Urothelium cell line (cell line): ENCODE data around the gene CALML3.

ENCODE experiments used
- DNase-seq: peaks from one replicate; pipeline ENCODE4 v3.0.0; 2011; ENCODE audit warnings: low spot score, mixed read lengths
- FAIRE-seq: peaks from 2 replicates; lab custom pipeline; 2011; peaks lifted over from hg19 to GRCh38; lab: Jason Lieb, UNC

CALML3 gene

DNA sequence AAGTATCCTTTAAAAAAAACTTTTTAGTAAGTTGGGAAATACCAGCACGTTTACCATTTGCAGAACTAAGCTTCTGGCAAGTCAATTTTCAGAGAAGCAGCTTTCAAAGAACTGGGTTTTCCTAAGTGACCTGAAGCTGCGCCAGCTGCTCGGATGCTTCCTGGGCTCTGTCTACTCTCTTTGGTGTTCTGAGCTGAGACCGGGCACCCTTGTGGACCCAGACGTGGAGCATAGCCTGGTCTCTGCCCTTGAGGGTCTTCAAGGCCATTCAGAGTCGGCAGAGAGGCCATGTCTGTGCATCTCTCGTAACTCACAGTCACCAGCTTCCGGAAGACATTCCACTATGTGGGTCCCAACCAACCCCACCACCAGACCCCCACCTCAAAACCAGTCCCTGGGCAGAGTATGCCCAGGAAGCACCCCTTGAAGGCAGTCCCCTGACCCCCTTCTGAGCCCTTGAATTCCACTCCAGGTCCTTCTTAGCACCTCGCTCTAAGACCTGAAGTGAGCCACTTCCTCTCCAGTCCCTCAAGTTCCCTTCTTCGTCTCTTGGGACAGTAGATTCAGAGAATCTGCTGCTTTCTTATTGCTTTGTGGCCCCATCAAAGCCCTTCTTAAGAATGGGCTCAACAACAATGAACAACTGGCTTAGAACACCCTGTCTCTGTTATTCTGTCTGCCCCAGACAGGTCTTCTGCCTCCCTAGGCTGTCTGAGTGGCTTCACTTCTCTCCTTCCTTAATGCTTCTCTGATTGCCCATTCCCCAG, 33.9 kb upstream of the CALML3 start:
- DNase-seq, result no peak
- FAIRE-seq, result no peak

DNA sequence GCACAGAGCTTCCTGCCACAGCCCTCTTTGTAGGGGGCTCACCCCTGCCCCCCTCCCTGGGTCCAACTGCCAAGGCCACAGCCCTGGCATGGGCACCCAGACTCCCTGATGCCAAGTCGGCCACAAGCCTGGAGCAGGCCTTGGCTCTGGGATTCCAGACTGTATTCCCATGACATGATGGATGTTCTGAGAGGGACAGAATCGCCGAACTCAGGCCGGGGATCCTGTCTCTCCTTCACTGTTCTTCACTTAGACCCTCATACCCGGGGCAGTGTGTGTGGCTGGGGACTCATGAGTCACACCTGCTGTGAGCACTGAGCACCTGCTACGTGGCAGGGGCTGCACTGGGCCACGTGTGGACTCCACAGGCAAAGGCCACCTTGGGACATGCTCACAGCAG, 33.3 kb upstream of the CALML3 start:
- DNase-seq (no peak), FAIRE-seq (no peak)

DNA sequence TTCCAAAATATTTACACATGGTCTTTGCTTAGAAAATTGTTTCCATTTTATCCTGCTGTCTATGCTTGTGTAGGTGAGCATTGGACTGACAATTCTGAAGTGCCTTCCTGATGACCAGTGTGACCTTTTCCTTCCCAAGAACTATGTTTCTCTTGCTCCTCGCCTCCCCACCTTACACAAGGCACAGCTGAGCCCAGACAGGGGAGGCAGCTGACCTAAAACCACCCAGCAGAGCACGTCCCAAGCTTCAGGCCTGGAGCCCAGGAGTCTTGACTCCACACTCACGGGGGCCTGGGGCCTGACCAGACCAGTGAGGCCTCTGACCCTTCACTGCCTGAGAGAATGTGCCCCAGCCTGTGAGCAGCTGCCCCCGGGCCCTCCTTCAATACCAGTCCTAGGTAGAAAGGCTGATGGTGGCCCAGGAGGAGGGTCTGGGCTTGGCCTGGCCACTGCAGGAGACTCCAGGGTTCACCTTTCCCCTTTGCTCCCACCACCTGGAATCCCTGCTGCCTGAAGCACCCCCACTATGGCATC, 32.4 kb upstream of the CALML3 start:
- DNase-seq (no peak), FAIRE-seq (no peak)

DNA sequence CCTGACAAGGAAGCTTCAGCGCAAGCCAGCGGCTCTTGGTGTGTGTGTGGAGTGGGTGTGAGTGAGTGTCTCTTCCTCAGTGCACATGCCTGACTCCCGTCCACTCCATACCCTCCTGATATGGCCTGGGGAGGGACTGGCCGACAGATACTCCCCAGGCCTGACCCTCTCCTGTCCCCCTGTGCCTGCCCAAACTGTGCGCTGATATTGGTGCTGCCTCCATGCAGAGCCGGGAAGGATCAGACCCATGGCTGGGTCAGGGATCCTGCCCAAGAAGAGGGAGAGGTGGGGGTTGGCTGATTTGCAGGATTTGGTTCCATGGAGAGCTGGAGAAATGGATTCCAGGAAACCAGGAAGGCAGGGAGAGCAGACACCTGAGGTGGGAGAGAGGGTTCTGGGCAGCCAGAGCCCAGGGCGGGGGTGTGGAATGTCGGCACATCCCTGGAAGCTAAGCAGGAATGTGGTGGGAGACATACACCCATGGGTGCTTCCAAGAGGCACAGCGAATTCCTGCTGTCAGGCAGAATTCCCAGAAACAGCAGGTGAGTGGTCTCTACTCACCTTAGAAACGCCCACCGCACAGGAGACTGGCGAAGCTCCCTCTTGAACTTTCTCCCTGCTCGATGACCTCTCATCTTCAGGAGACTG, 31.7 kb upstream of the CALML3 start:
- DNase-seq (no peak), FAIRE-seq (no peak)

DNA sequence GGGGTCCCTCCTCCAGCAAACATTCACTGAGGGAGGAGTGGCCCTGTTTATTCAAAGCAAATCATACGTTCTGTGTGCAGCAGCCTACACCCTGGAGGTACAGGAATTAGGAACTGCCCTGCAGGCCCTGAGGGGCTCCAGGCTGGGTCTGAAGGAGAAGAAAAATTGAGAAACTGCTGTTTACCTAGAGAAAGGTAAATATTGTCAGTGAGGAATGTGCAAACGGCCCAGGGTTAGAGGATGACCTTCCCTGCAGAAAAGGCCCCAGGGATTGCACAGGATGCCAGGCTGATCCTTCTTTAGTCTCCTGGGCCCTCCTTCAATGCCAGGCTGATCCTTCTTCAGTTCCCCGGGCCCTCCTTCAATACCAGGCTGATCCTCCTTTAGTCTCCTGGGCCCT, 31.1 kb upstream of the CALML3 start:
- FAIRE-seq, result no peak
- DNase-seq, result no peak

DNA sequence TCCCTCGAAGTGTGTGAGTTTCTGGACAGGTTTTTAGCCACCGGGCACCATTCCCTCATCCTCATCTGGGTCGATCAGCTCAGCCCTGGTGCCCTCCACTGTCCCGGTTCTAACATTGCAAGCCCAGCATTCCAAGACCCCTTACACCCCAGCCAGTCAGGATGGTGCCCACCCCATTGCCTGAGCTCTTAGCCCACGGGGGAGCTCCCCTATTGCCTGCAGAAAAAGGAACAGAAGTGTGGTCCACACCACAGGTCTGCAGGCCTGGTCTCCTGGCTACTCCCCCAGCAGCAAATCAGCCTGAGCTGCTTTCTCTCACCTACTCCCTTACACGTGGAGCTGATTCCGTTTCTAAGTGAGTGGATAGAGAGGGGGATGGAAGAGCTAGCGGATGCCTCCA, 30.1 kb upstream of the CALML3 start:
- DNase-seq (no peak), FAIRE-seq (no peak)

DNA sequence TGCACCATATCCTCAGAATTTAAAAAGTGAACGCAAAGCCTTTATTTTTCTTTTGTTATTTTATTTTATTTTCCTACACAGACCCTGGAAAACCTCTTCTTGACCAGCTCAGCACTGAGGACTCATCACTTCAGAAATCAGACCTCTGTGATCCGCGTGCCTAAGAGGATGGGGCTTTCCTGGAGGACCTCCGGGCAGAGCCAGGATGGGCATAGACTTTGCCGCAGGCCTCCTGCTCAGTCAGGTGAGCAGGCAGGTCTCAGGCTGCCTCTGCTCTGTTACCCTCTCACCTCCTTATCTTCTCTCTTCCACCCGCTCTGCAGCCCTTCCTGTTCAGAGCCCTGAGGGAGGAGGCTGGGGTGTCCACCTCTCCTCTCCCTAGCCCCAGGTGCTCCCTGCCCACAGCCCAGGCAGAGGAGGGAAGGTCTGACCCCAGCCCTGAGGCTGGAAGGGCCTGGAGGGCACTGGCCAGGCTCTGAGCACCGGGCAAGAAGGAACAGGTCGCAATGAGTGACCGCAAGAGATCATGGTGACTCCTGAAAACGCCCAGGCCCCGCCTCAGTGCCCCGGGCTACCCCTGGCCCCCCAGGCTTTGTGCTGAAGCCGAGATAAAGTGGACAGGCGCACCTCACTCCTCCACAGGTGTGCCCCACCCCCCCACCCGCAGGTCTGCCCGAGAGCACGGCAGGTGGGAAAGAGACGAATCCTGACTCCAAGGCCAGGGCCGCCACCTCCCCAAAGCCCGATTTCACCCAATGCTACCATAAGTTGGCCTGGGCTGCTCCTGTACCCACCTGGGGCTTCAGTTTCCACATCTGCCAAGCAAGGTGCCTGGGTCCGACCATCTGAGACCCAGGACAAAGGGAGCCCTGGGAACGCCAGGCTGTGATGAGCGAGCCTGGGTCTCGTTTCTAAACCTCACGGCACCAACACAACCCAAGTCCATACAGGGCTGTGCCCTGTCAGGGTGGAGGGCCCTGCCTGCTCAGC, 28.2 kb upstream of the CALML3 start:
- no peak for DNase-seq
- FAIRE-seq, result no peak

DNA sequence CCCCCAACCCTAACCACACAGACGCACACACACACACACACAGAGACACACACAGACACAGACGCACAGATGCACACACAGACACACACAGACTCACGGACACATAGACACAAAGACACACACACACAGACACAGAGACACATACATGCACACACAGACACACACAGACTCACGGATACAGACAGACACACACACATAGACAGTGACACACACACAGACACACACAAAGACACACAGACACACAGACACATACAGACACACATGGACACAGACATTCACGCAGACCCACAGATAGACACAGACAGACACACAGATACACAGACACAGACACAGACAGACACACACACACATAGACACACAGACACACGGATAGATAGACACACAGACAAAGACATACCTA, 27.5 kb upstream of the CALML3 start:
- DNase-seq (no peak), FAIRE-seq (no peak)

DNA sequence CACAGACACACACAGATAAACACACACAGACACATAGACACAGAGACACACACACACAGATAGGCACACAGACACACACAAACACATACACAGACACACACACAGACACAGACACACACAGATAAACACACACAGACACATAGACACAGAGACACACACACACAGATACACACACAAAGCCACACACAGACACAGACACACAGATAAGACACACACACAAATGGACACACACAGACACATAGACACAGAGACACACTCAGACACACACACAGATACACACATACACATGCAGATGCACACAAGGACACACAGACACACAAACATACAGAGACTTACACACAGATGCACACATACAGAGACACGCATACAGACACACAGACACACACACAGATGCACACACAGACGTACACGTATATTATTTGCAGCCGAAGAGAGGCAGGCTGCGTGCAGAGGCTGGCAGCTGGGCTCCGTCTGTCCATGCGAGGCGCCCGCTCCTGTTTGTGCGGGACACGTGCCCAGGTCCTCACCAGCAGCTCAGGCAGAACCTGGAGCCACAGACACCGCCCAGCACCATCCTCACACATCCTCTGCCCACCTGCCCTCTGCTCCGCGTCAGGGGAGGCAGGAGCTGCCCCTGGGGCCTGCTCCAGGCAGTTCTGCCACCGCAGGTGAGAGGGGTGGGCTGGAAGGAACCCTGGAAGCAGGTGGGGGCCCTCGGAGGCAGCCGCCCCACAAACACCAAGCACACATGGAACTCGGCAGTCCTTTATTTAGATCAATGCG, 26.6 kb upstream of the CALML3 start:
- FAIRE-seq, result no peak
- no peak for DNase-seq

DNA sequence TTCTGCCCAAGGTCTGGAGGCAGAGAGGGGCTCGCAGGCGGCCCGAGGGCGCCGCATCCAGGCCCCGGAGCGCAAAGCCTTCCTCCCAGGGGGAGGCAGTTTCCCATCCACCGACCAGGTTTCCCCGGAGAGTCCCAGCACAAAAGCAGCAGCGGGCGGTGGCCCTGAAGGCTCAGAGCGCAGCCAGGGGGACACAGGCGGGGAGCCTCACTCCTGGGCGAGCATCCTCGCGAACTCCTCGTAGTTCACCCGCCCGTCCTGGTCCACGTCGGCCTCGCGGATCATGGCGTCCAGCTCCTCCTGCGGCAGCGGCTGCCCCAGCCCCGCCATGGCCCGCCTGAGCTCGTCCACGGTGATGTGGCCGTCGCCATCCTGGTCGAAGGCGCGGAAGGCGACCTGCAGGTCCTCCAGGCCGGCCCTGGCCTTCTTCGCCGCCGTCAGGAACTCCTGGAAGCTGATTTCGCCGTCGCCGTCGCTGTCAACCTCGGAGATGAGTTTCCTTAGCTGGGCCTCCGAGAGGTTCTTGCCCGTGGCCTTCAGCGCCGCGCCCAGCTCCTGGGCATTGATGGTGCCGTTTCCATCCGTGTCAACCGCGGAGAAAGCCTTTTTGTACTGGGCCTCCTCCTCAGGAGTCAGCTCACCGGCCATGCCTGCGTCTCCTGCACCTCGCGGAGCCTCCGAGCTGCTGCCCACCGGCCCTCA, 25.8 kb upstream of the CALML3 start:
- FAIRE-seq, result no peak
- no peak for DNase-seq

DNA sequence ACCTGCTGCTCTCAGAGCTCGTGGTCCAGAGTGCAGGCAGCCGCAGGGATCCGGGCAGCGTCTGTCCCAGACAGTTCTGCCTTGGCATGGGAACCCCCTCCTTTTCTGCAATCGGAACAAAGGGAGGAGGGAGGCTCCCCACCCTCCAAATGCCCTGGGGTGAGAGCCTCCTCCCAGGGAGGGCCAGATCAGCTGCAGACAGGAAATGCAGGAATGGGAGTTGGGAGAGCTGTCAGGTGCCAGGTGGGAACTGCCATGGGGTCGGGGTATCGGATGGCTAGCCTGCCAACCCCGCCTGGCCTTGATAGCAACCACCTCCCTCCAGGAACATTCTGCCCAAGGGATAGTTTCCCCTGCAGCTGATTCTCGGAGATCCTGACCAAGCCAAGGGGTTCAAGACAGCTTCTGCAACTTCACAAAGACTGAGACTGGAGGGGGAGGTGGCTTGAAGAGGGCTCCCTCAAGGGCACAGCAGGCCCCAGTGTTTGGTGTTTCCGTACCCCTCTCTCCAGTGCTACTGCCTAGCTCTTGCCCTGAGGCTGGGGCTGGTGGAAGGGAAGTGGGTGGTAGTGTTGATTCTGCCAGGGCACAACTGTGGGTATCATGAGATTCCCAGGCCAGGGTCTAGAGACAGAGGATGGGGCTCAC, 25.1 kb upstream of the CALML3 start, which contains the start of gene CALML5:
Gene CALML5, minus strand, starts transcription at position 78 of the 648 bp plus-strand sequence. CDS start 132 bp downstream, outside the sequence.
- DNase-seq (no peak), FAIRE-seq (no peak)

DNA sequence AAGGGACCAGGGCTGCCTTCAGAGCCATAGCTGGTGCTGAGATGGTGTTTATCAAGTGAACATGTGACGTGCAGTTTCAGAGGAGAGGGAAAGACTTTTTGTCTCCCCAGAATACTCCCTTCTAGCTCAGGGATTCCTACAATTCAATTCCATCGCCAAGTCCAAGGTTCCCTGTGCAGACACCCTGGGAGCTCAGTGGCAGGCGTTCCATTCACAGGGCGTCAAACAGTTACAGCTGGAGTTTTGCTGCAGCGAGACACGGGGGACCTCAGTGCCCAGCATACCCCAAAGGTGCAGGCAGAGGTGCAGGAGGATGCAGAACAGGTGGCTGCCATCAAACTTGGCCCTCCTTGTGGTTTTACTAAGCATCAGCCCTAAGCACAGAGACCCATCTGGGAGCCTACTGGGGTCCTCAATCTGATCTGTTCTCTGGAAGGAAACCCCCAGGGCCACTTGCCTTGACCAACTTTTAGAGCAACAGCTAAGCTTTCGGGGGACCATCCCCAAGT, 24.5 kb upstream of the CALML3 start:
- DNase-seq (no peak), FAIRE-seq (no peak)

DNA sequence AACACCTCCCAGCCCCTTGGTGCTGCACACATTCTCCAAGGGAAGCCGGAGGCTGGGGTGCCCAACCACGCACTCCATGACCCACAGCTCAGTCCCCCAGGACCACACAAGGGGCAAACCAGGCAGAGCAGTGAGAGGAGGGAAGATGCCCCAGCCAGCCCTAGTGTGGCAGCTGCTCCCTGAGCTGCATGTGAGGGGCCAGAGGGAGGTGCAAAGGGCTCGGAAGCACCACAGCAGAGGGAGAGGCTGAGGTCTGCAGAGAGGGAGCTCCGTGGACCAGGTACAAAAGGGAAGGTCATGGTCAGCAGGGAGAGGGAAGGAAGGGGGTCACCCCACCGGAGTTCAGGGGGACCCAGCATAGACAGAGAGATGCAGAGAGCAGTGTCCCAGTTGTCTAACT, 23.9 kb upstream of the CALML3 start:
- DNase-seq (no peak), FAIRE-seq (no peak)

DNA sequence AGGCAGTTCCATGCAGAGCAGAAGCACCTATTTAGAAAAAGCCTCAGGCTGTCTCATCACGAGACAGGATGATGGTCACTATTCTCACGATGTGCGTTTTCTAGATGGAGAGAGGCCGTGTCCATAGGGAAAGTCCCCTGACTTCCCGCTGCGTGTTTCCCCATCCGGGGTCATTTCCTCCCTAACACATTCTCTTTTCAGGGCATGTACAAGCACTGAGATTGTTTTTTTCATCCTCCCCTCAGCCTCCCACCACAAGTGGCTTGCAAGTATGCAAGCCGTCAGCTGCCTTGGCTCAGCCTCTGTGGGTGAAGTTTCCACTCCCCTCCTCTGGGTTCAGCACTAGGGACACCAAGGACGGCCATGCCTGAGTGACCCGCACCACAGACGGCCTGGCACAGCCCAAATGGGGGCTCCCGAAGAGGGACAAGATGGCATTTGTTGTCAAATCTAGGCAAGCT, 22.7 kb upstream of the CALML3 start:
- DNase-seq, result no peak
- no peak for FAIRE-seq

DNA sequence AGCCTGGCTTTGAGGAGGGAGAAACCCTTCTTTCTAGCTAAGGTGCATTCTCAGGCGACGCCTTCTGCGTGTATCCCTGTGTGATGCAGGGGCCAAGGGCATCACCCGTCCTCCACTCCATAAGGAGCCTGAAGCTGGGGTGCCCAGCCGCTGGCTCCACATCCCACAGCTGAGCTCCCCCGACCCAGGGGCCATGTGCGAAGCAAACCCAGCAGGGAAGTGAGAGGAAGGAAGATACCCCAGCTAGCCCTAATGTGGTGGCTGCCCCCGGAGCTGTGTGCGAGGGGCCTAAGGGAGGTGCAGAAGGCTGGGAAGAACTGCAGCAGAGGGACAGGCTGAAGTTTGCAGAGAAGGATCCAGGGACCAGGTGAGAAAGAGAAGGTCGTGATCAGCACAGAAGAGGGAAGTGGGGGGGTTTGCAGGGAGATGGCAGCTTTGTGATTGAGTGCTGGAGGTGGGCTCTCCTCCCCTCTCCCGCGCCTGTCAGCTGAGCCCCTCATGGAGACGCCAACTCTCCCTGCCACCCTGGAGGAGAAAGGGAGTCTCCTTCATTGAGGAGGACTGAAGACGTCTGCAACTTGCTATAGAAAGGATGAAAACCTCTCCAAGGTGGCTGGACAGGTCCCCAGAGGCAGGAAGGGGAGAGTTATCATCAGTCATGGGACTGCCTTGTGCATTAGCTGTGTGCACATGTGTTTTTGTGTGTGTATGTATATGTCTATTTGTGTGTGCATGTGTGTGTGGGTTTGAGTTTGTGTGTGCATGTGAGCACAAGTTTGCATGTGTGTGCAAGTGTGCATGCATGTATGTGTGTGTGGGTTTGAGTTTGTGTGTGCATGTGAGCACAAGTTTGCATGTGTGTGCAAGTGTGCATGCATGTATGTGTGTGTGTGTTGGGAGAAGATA, 21.9 kb upstream of the CALML3 start:
- DNase-seq (no peak), FAIRE-seq (peak; percentile 96)

DNA sequence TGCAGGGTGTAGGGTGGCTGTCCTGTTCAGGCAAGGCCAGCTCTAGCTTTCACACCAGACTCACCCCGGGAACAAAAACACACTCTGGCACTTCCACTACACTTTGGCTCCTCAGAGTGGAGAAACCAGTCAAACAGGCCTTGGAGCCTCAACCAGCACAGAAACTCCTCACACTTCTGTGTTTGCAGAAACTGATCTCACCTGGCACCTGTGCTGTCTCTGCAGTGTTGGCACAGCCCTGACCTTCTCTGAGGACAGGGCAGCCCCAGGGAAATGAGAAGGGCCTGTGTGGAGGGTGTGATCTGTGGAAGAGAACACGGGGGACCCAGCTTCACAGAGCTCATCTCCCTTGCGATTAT, 21.3 kb upstream of the CALML3 start:
- FAIRE-seq (no peak), DNase-seq (no peak)

DNA sequence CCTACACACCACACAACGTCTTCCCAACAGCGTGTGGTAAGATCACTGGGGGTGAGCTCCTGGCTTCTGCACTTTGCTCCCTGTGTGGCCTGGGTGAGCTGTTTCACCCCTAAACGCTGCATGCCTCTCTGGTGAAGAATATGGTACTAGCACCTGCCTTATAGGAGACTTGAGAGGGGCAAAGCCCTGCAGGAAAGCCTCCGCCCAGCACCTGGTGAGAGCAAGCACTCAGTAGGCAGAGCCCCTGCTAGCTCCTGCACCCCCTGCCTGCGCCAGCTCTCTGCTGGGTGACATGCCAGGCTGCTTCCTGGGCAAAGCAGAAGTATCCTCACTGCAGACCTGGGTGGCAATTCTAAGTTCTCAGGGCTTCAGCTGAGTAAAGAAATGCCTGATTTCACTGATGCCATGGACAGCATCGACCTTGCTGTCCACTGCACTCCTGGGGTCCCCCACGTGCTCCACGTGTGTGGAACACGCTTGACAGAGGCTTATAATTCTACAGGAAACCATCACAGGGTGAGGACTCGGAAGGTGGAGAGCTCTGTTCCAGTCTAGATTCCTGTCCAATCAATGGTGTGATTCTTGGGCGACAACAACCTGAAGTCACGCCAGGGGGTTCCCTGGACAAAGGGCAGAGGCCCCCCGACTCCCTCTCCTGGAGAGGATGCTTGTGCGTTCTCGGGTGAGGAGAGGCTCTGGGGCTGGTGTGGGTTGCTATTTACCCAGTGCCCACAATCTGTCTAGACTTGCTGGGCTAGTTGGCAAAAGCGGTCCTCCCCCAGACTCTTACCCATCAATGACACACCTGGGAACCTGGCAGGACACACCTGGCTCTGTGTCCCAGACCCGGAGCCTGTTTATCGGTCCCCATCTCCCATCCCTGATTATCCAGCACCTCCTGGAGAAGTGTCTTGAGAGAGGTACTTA, 20.4 kb upstream of the CALML3 start:
- DNase-seq, result no peak
- FAIRE-seq, result no peak
